Dedifferentiated amniotic fluid mesenchymal stem cell (primary cell): Measurements from ENCODE around the gene RAET1G.
"Not testable (repeated sequence)": the region's sequence is repeated elsewhere in the genome, so short reads cannot be mapped to it uniquely, and the experiment has no call there.

ENCODE experiments used
- DNase-seq: peaks from one replicate; pipeline ENCODE4 v3.0.0-alpha.2; 2016; ENCODE audit errors: extremely low spot score

RAET1G gene

GRCh38 chr6:149897015-149897697, 25.8 kb downstream of the RAET1G start:
- DNase-seq: peak; percentile 93

- no peak for DNase-seq
Observed at GRCh38 chr6:149896491-149896890, 26.4 kb downstream of the RAET1G start.

DNA sequence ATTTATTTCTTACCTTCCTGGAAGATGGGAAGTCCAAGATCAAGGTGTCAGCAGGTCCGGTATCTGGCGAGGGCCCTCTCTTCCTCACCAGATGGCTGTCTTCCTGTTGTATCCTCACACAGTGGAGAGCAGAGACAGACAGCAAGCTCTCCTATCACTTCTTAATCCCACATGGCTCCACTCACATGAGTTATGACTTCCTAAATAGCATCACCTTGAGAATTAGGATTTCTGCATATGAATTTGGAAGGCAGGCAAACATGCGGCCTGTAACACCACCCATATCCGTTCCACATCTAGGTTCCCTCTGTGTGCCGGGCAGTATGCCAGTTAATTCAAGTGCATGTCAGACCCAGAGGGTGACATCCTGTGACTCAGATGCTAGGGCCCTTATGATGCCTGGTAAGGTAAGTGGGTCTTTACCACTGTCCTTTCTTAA, 27.1 kb downstream of the RAET1G start:
- DNase-seq: no peak

DNA sequence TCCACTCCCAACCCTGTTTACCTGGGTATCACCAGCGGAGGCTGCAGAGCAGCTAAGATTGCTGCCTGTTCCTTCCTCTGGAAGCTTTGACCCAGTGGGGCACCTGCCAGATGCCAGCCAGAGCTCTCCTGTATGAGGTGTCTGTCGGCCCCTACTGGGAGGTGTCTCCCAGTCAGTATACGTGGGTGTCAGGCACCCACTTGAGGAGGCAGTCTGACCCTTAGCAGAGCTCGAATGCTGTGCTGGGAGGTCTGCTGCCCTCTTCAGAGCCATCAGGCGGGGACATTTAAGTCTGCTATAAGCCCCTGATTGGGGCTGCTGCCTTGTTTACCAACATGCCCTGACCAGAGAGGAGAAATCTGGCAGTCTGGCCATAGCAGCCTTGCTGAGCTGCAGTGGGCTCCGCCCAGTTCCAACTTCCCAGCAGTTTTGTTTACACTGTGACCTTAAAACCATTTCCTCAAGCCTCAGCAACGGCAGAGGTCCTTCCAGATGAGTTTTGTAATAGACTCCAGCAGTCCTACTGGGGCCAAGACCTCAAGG, 27.8 kb downstream of the RAET1G start:
- peak; percentile 45 for DNase-seq

GRCh38 chr6:149891864-149892263, 31.1 kb downstream of the RAET1G start:
- DNase-seq: not testable (repeated sequence)

DNA sequence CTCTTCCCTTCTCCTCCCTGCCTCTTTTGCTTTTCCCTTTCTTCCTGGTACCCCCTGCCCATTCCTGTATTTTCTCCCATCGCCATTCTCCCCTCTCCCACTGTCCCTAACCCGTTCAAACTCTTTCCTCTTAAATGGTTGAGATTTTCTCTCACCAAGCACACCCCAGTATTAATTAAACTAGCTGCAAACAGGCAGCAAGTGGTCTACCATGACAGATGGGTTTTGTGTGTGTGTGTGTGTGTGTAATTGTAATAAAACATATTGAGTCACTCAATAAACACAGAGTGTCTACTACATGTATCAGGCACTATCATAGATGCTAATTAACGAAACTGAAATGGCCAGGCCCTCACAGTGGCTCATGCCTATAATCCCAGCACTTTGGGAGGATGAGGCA, 31.7 kb downstream of the RAET1G start:
- DNase-seq: no peak

GRCh38 chr6:149890629-149891045, 32.3 kb downstream of the RAET1G start:
- no peak for DNase-seq

GRCh38 chr6:149889326-149889725, 33.6 kb downstream of the RAET1G start:
- DNase-seq: no peak

DNA sequence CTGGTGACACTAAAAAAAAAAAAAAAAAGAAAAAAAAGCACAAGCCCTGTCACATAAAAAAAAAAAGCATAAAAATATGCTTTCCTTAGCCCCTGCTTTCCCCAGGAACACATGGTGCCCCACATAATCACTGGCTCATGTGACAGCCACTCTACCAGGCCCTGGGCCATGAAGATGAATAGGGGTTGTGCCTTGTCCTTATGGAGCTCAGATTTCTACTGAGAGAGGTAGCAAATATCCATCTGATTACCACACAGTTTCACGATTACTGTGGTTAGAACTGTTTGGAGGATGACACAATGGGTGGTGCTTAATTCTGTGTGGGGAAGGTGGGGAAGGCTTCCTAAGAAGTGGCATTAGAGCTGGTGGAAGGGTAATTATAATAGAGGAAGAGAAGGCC, 34.3 kb downstream of the RAET1G start:
- no peak for DNase-seq

- DNase-seq: no peak
Observed at GRCh38 chr6:149888093-149888492, 34.8 kb downstream of the RAET1G start.

- DNase-seq: no peak
Observed at GRCh38 chr6:149887343-149887742, 35.6 kb downstream of the RAET1G start.

GRCh38 chr6:149885888-149886287, 37.0 kb downstream of the RAET1G start:
- no peak for DNase-seq

DNA sequence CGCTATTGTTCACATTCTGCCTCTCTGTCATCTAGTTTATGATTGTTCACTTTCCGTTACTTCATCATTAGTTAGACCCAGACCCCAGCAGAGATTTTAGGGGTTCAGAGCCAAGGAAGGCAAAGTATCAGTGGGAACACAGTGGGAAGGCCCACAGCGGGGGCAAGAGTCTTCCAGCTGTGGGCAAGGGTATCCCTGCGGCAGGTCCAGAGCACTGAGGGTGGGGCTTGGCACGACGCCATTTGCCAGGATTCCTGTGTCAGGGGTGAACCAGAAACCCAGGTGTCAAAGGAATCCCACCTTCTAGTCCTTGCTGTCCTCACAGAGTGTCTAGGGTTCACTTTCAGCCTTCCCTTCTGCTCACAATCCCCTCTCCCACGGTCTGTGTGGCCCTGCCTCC, 38.3 kb downstream of the RAET1G start:
- no peak for DNase-seq

- DNase-seq: no peak
Observed at GRCh38 chr6:149884215-149884614, 38.7 kb downstream of the RAET1G start.

- DNase-seq: no peak
Observed at GRCh38 chr6:149881860-149882259, 41.1 kb downstream of the RAET1G start.

DNA sequence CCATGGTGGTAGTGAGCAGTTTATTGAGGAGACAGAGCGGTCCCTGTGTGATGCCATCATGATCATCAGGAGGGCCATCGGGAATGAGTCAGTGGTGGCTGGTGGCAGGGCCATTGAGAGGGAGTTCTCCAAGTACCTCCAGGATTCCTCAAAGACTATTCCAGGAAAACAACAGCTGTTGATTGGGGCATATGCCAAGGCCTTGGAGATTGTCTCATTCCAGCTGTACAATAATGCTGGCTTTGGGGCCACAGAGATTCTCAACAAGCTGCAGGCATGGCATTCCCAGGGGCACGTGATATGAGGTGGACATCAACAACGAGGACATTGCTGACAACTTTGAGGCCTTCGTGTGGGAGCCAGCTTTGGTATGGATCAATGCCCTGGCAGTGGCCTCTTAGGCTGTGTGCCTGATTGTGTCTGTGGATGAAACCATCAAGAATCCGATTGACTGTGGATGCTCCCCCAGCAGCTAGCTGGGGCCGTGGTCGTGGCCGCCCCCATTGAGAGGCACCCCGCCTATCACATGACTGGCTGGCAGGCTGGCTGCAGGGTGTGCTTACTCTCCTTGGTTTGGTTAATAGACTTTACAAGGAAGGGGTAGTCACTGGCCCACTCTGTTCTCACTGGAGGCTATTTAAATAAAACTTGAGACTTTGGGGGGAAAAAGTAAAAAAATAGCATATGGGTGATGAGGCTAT, 41.7 kb downstream of the RAET1G start:
- no peak for DNase-seq

DNA sequence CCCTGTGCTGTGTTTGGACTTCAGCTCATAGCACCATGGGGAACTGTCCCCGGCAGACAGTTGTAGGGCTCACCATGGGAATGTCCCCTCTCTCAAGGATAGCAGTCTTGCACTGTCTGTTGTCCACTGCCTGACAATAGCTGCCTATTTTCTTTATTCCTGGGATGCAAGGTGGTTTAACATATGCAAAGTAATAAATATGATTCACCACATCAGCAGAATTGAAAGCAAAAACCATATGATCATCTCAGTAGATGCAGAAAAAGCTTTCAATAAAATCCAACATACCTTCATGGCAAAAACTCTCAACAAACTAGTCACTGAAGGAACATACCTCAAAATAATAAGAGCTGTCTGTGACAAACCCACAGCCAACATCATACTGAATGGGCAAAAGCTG, 45.3 kb downstream of the RAET1G start:
- DNase-seq: no peak

DNA sequence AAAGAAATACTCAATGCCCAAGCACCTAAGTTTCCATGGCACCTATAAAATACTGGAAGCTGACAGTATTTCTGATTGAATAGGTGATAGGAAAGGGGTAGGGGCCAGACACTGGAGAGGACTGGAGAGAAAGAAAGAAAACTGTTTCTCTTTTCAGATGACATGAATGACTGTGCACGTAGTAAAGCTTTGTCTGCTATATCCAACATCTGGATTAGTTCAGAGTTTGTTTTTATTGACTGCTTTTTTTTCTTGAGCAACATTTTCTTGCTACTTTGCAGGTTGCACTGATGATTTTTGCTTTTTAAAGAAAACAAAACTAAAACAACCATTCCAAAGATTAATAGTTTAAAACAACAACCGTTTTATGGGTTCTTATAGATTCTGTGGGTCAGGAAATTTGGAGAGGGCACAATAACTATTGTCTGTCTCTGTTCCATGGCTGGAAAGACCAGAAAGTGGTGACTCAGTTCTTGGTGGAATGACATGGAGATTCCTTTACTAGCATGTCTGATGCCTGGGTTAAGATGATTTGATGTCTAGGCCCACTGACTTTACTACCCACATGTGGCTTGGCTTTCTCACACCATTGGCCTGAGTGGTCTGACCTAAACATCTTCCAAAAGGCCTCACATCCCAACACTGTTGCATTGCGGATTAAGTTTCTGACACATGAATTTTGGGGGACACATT, 46.5 kb downstream of the RAET1G start:
- DNase-seq: no peak

GRCh38 chr6:149872233-149872632, 50.7 kb downstream of the RAET1G start:
- DNase-seq: no peak

DNA sequence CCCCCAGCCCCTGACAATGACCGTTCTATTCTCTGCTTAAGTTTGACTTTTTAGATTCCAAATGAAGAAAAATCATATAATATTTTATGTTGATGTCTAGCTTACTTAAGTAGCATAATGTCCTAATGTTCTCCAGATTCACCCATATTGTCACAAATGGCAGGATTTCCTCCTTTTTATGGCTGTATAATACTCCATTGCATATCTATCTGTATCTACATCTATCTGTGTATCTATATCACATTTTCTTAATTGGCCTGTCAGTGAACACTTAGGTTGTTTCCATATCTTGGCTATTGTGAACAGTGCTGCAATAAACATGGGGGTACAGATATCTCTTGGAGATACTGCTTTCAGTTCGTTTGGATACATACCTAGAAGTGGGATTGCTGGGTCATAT, 51.7 kb downstream of the RAET1G start:
- no peak for DNase-seq

- no peak for DNase-seq
Observed at GRCh38 chr6:149869275-149869892, 53.5 kb downstream of the RAET1G start.
